Mucosa of stomach (tissue), 1 donor: Measurements from ENCODE around the gene ASB10.

Source experiments
- H3K27me3 ChIP-seq: one replicate; pipeline ENCODE4 v1.7.0; 2013; ENCODE audit warnings: mild to moderate bottlenecking, low read length; ENCODE audit not compliant: control insufficient read depth, insufficient read depth
- H3K36me3 ChIP-seq: one replicate; pipeline ENCODE4 v1.7.0; 2013; ENCODE audit warnings: low read length; ENCODE audit not compliant: control insufficient read depth, insufficient read depth
- H3K4me1 ChIP-seq: one replicate; pipeline ENCODE4 v1.7.0; 2013; ENCODE audit warnings: mild to moderate bottlenecking, low read length; ENCODE audit not compliant: control insufficient read depth, insufficient read depth
- H3K4me3 ChIP-seq: one replicate; pipeline ENCODE4 v1.7.0; 2013; ENCODE audit warnings: low read length
- H3K9ac ChIP-seq: one replicate; pipeline ENCODE4 v1.7.0; 2013; ENCODE audit warnings: mild to moderate bottlenecking, low read length, moderate library complexity
- H3K9me3 ChIP-seq: one replicate; pipeline ENCODE4 v1.7.0; 2013; ENCODE audit warnings: mild to moderate bottlenecking, low read length, moderate library complexity; ENCODE audit not compliant: control insufficient read depth
- donor health status: Pancreatic carcinoma.

The ASB10 gene

GRCh38 chr7:151207315-151207714, 20.3 kb upstream of the ASB10 start:
- no peaks in the 10 kb centered on the region for H3K36me3 ChIP-seq

GRCh38 chr7:151206914-151207313, 19.9 kb upstream of the ASB10 start:
- Histone ChIP-seq H3K27me3 (peaks cover 12% of the 10 kb centered on the region), H3K4me3 (no peak overlapping the region), H3K9ac (no peak overlapping the region)

More at GRCh38 chr7:151207315-151207714, 20.3 kb upstream of the ASB10 start:
- Histone ChIP-seq H3K27me3 (peaks cover 12% of the 10 kb centered on the region), H3K4me3 (no peak overlapping the region), H3K9ac (no peak overlapping the region), H3K9me3 (no peaks in the 10 kb centered on the region), H3K4me1 (no peaks in the 10 kb centered on the region)

GRCh38 chr7:151205730-151206129, 18.7 kb upstream of the ASB10 start:
- Histone ChIP-seq H3K36me3 (no peaks in the 10 kb centered on the region), H3K4me3 (no peak overlapping the region), H3K27me3 (peaks cover 12% of the 10 kb centered on the region), H3K4me1 (no peaks in the 10 kb centered on the region), H3K9ac (no peak overlapping the region), H3K9me3 (no peaks in the 10 kb centered on the region)

More at GRCh38 chr7:151206914-151207313, 19.9 kb upstream of the ASB10 start:
- Histone ChIP-seq H3K36me3 (no peaks in the 10 kb centered on the region), H3K9me3 (no peaks in the 10 kb centered on the region), H3K4me1 (no peaks in the 10 kb centered on the region)

GRCh38 chr7:151204383-151205032, 17.5 kb upstream of the ASB10 start:
- H3K27me3 ChIP-seq = peaks cover 12% of the 10 kb centered on the region
- H3K36me3 ChIP-seq = no peaks in the 10 kb centered on the region
- H3K4me3 ChIP-seq = no peak overlapping the region
- no peaks in the 10 kb centered on the region for H3K9me3 ChIP-seq
- no peak overlapping the region for H3K9ac ChIP-seq
- peaks cover 1% of the 10 kb centered on the region for H3K4me1 ChIP-seq

GRCh38 chr7:151202836-151203235, 15.8 kb upstream of the ASB10 start:
- H3K27me3 ChIP-seq = peaks cover 17% of the 10 kb centered on the region

GRCh38 chr7:151201751-151202150, 14.7 kb upstream of the ASB10 start:
- Histone ChIP-seq H3K4me1 (peaks cover 3% of the 10 kb centered on the region), H3K9ac (no peak overlapping the region), H3K27me3 (peaks cover 17% of the 10 kb centered on the region), H3K4me3 (no peak overlapping the region), H3K9me3 (no peaks in the 10 kb centered on the region), H3K36me3 (no peaks in the 10 kb centered on the region)

More at GRCh38 chr7:151202836-151203235, 15.8 kb upstream of the ASB10 start:
- H3K9ac ChIP-seq = no peak overlapping the region
- H3K4me1 ChIP-seq = peaks cover 3% of the 10 kb centered on the region
- H3K9me3 ChIP-seq = no peaks in the 10 kb centered on the region
- H3K4me3 ChIP-seq = no peak overlapping the region
- H3K36me3 ChIP-seq = no peaks in the 10 kb centered on the region

GRCh38 chr7:151201344-151201743, 14.3 kb upstream of the ASB10 start:
- H3K27me3 ChIP-seq = peaks cover 17% of the 10 kb centered on the region
- no peaks in the 10 kb centered on the region for H3K9me3 ChIP-seq
- H3K36me3 ChIP-seq = no peaks in the 10 kb centered on the region
- no peak overlapping the region for H3K4me3 ChIP-seq
- H3K4me1 ChIP-seq = peaks cover 3% of the 10 kb centered on the region
- H3K9ac ChIP-seq = no peak overlapping the region

GRCh38 chr7:151198945-151199848, 12.1 kb upstream of the ASB10 start:
- no peaks in the 10 kb centered on the region for H3K9me3 ChIP-seq
- H3K36me3 ChIP-seq = no peaks in the 10 kb centered on the region
- peaks cover 3% of the 10 kb centered on the region for H3K4me1 ChIP-seq
- H3K27me3 ChIP-seq = peaks cover 15% of the 10 kb centered on the region
- H3K4me3 ChIP-seq = no peak overlapping the region
- no peak overlapping the region for H3K9ac ChIP-seq

- H3K27me3 ChIP-seq = peaks cover 15% of the 10 kb centered on the region
- H3K4me3 ChIP-seq = no peak overlapping the region
Observed at GRCh38 chr7:151197932-151198331, 10.9 kb upstream of the ASB10 start.

GRCh38 chr7:151195616-151196450, 8.8 kb upstream of the ASB10 start:
- peaks cover 15% of the 10 kb centered on the region for H3K27me3 ChIP-seq
- H3K9me3 ChIP-seq = no peaks in the 10 kb centered on the region
- peaks cover 3% of the 10 kb centered on the region for H3K4me1 ChIP-seq
- H3K36me3 ChIP-seq = no peaks in the 10 kb centered on the region
- no peak overlapping the region for H3K4me3 ChIP-seq
- no peak overlapping the region for H3K9ac ChIP-seq

More at GRCh38 chr7:151197932-151198331, 10.9 kb upstream of the ASB10 start:
- Histone ChIP-seq H3K9me3 (no peaks in the 10 kb centered on the region), H3K4me1 (peaks cover 3% of the 10 kb centered on the region), H3K36me3 (no peaks in the 10 kb centered on the region), H3K9ac (no peak overlapping the region)

- Histone ChIP-seq H3K9ac (no peak overlapping the region), H3K4me1 (no peaks in the 10 kb centered on the region), H3K4me3 (no peak overlapping the region), H3K36me3 (no peaks in the 10 kb centered on the region), H3K27me3 (peaks cover 15% of the 10 kb centered on the region), H3K9me3 (no peaks in the 10 kb centered on the region)
Observed at GRCh38 chr7:151194188-151194587, 7.1 kb upstream of the ASB10 start.
